ENCODE measurements around the gene INPP5D.

Gene INPP5D

GRCh38 chr2:233039212-233039845 lies 20.8 kb upstream of the INPP5D start:
- TF ChIP-seq GATA3 (IDR thresholded peaks at IDR 0.05; ENCODE audit: low read depth, low read length): no peak
- no peak for TF ChIP-seq GATA2 (IDR thresholded peaks at IDR 0.05; ENCODE audit: low read depth, low read length)

- TF ChIP-seq GATA3 (IDR thresholded peaks at IDR 0.05; ENCODE audit: low read depth, low read length) (no peak), GATA2 (IDR thresholded peaks at IDR 0.05; ENCODE audit: low read depth, low read length) (no peak)
These were observed 20.2 kb upstream of the INPP5D start for GRCh38 chr2:233039846-233040530.

DNA sequence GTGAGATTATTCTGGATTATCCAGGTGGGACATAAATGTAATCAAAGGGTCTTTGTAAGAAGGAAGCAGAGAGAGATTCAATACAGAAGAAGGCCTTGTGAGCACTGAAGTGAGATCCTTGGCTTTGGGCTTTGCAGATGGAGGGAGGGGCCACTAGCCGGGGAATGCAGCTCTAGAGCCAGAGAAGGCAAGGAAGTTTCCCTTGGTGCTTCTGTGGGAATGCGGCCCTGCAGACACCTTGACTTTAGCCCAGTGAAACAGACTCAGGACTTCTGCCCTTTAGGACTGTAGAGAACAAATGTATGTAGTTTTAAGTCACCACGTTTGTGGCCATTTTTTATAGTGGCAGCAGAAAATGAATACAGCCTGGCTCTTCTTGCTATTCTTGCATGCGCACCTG lies 19.6 kb upstream of the INPP5D start:
- TF ChIP-seq GATA2 (IDR thresholded peaks at IDR 0.05; ENCODE audit: low read depth, low read length) (no peak), GATA3 (IDR thresholded peaks at IDR 0.05; ENCODE audit: low read depth, low read length) (no peak)

DNA sequence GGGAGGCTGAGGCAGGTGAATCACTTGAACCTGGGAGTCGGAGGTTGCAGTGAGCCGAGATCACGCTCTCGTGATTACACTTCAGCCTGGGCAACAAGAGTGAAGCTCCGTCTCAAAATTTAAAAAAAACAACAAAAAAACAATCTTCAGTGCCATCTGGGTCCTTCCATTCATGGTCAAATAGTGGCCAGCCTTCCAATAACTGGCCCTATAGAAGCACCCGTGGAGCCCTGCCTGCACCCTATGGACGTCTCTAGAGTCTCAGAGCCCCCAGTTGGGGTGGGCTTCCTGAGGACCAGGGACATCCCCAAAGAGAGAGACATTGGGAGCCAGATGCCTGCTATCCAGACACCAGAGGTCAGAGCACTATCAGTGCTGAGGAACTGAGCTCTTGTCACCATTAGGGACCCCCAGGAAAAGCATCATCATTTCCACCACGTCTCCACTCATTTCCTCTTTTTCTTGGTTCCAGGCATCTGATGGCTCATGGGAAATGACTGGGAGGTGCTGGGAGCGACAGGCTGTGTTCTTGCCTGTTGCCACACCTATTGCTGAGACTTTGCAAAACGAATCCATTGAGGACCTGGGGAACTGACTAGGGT lies 18.3 kb upstream of the INPP5D start:
- TF ChIP-seq GATA2 (IDR thresholded peaks at IDR 0.05; ENCODE audit: low read depth, low read length): no peak
- no peak for TF ChIP-seq GATA3 (IDR thresholded peaks at IDR 0.05; ENCODE audit: low read depth, low read length)

- TF ChIP-seq GATA3 (IDR thresholded peaks at IDR 0.05; ENCODE audit: low read depth, low read length): no peak
- TF ChIP-seq GATA2 (IDR thresholded peaks at IDR 0.05; ENCODE audit: low read depth, low read length): no peak
These were observed 17.6 kb upstream of the INPP5D start for GRCh38 chr2:233042549-233042948.

DNA sequence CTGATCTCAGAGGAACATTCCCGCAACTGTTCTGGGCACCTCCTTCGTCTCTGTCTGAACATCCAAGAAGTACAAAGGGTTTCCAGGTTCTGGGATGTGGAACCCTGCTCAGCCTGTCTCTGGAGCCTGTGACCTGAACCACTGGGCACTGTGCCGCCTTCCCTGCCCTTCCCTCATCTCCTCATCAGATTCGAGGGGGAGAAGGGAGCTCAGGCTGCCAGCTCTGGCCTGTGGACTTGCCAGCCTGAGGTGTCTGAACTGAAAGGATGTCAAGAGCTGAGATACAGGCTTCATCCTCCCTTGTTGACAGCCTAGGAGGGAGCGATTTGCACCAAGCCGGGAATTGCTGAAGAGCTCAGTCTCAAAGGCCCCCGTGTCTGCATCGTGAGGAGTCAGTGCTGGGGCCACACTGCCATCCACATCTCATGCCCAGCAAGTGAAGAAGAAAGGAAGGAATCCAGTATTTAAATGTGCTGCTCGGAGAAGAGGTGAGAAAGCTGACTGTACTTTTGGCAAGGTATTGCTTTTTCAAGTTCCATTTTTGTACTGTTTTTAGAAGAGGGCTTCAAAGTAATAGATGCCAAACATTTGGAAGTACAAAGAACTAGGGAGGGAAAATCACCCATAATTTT lies 15.1 kb upstream of the INPP5D start:
- TF ChIP-seq GATA2 (IDR thresholded peaks at IDR 0.05; ENCODE audit: low read depth, low read length) (no peak), GATA3 (IDR thresholded peaks at IDR 0.05; ENCODE audit: low read depth, low read length) (no peak)

- TF ChIP-seq GATA2 (IDR thresholded peaks at IDR 0.05; ENCODE audit: low read depth, low read length) (no peak), GATA3 (IDR thresholded peaks at IDR 0.05; ENCODE audit: low read depth, low read length) (no peak)
These were observed 12.9 kb upstream of the INPP5D start for GRCh38 chr2:233047206-233047605.

DNA sequence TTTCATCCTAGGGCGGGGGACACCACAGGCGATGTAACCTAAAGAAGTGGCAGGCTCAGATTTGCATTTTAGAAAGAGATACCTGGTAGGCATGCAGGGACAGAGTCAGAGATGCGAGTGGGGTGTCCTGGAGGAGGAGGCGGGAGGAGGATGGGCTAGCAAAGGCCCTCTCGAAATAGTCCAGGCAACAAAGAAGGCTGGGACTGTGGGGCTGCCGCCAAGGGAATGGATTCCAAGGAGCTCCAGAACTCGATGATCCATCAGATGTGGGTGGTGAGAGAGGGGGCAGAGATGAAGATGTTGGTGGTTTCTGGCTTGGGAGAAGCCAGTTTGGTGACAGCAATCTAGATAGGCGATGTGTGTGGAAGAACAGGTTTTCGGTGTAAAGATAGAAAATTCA lies 12.5 kb upstream of the INPP5D start:
- TF ChIP-seq GATA3 (IDR thresholded peaks at IDR 0.05; ENCODE audit: low read depth, low read length) (no peak), GATA2 (IDR thresholded peaks at IDR 0.05; ENCODE audit: low read depth, low read length) (no peak)

GRCh38 chr2:233048569-233049193 lies 11.5 kb upstream of the INPP5D start:
- TF ChIP-seq GATA3 (IDR thresholded peaks at IDR 0.05; ENCODE audit: low read depth, low read length): no peak
- no peak for TF ChIP-seq GATA2 (IDR thresholded peaks at IDR 0.05; ENCODE audit: low read depth, low read length)

DNA sequence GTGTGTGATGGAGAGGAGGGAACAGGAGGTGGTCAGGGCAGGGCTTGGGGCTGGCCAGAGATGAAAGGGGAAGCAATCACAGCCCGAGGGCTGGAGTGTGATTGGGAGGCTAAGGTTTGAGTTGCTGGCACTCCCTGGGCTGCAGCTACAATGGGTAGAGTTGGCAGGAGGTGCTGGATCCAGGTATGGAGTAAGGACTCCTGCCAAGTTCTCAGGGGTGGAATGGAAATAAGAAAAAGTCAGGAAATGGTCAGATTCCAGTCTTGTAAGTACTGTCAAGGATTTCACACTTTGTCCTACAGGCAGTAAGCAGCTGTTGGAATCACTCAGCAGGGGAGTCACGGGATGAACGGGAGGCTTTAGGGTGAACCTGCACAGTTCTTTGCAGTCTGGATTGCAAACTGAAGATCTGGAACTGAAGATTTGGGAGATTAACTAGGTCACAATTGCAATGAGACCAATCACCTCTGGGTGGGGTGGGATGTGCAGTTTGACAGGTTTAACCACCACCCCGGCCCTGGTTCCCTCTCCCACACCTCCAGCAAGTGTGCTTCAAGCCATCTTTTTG lies 10.9 kb upstream of the INPP5D start:
- no peak for TF ChIP-seq GATA3 (IDR thresholded peaks at IDR 0.05; ENCODE audit: low read depth, low read length)
- TF ChIP-seq GATA2 (IDR thresholded peaks at IDR 0.05; ENCODE audit: low read depth, low read length): no peak

DNA sequence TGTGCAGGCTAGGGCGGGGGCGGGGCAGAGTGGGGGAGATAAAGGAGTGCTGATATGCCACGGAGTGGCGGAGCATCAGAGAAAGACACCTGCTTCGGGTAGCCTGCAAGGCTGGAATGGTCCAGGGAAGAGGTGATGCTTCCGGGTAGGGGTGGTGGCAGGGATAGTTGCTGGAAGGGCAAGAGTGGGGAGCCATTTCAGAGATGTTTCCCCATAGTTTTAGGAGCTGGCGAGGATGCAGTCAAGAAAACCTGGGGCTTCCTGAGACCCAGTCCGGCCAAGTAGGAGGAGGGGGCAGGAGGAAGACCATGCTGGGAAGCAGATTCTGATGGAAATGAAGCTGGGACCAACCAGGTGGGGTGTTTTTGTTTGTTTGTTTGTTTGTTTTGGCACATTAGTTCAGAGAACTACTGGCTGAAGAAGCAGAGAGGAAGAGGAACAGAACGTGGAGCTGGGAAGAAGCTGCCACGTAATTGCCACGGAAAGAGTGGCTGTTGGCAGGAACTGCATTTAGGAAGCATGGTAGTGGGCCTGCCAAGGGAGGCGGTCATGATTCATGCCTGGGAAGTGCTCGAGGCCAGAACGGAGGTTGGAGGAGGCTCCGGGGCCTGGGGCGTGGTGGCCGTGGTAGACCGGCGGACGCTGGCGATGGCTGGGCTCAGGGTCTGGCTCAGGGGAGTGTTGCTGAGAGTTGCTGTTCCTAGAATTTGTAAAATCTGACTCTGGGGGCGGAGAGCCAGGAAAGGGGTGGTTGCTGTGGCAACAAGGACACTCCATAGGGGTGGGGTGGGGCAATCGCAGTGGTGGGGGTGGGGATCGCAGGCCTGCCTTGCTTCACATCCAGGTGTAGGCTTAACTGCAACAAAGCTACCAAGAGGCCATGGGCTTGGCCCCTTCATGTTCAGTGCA lies 8.6 kb upstream of the INPP5D start:
- TF ChIP-seq GATA2 (IDR thresholded peaks at IDR 0.05; ENCODE audit: low read depth, low read length) (no peak), GATA3 (IDR thresholded peaks at IDR 0.05; ENCODE audit: low read depth, low read length) (no peak)

DNA sequence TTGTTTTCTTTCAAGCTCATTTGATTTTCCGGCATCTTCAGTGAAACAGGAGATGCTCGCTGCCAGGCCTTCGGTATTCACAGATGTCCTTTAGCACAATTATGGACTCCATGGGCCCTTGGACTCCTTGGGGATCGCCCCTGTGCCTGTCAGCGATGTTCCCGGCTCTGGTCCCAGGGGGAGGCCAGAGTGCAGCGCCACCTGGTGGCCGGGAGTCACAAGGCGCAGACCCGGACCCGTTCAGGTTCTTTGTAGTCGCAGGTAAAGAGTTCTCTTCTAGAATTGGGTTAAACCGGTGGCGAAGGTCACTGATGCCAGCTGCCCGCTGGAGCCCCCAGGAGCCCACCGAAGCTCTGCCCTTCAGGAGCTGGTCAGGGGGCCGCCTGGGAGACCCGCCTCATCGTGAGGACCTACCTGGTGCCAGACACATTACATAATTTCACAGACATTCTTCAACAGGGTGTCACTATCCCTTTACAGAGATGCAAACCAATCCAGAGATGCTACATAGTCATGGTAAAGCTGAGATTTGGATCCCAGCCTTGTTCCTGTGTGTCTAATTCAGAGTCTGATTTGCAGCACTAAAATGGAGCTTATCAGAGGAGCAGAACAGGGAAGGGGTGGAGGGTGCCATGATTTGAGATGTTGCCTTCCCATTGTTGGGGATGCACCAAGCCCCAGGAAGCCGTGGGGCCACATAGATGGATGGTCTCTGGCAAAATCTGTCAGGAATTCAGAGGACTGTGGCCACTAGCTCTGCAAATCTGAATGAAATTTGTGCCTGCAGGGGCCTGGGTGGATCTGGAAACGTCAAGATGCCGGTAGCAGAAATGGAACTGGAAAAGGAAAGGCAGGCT lies 6.0 kb upstream of the INPP5D start:
- TF ChIP-seq GATA3 (IDR thresholded peaks at IDR 0.05; ENCODE audit: low read depth, low read length) (no peak), GATA2 (IDR thresholded peaks at IDR 0.05; ENCODE audit: low read depth, low read length) (no peak)

Data from SH-SY5Y (cell line).